Stimulated activated CD4-positive, alpha-beta T cell treated with anti-CD3 and anti-CD28 coated beads, Interleukin-15, amount 100 ng/mL, for 1 hour (primary cell): ENCODE data around the gene ASTL.

Source experiments
- DNase-seq, 2 donors: peaks; one replicate each; pipeline ENCODE4 v3.0.0-alpha.2; 2020; ENCODE audit warnings: low read depth in 1 of 2, low spot score in 1 of 2

ASTL gene

DNA sequence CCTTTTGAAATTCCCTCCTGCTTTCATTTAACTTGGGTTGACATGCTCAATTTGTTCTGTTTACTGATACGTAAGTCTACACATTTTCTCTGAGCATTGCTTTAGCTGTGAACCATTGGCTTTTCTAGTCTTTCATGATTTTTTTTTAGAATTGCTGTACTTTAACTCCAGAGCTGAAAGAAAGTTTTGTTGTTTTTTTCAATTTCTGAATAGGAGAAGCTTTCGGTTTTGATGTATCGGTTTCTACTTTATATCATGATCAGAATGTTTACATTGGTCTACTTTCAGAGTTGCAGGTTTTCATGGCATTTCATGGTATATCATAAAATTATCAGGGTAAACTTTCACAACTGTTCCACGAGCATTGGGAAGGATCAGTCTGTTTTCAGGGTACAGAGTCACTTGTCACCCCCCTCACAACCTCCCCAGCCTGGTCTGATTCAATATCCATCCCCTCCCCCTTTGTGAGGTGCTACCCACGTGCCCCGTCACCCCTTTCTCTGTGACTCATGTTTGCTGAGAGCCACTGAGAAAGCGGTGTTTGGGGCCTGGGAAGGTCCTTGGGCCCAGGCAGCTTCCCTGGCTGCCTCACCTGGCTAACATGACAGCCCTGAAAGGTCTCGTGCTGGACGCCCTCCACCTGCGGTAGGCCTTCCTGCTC lies 7.0 kb downstream of the ASTL start:
- no peak for DNase-seq

DNA sequence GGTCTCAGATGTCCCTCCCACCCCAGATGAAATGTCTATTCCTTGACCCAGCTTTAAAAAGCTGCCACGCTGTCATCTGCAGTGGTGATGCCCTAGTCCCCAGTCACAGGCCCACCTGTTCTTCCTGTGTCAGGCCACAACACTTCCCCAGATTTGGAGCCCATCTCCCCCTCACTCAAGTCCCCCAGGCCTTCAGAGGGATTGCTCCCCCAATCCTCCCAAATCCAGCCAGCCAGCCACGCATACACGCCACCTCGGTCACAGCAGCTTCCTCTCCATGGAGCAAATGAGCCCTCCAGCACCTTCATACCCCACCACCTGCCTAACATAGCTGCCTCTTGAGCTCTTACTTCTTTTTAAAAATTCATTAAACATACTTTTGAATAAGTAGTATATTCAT lies 7.8 kb downstream of the ASTL start:
- DNase-seq, result no peak

DNA sequence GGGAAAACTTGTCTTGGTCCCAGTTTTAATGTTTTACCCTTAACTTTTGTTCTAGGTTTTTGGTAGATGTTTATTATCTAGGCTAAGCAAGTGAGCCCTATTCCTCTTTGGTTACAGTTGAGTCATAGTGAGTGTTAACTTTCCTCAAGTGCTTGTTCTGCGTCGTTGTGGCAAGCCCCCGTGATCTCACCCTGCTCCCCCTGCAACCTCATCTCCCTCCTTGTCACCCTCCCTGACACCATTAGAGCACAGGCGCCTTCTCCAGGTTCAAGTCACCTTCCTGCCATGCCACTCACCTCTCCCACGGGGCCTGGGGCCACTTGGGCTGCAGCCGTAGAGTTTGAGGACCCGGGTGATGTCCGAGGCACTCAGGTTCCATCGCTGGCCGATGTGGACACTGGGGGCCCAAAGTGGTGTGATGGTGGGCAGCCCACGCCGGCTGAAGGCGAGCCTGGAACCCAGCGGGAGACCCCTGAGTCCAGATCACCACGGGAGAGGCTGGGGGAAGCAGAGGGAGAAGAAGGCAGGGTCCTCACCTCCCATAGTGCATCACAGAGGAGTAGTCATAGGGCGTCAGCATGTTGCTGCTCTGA lies 8.7 kb downstream of the ASTL start:
- no peak for DNase-seq

DNA sequence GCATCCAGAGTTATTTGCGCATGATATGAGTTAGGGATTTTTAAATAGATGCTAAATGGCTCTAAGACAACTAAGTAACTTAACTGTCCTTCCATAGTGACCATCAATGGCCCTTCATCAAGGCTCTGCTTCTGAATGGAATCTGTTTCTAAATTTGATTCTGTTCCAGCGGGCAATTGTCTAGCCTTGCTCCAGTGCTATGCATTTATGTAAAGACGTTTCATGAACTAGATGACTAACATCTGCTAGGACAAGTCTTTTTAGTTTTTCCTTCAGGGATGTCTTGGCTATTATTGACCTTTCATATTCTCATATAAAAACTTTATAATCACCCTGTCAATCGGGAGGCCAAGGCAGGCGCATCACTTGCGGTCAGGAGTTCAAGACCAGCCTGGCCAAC lies 9.8 kb downstream of the ASTL start:
- no peak for DNase-seq

DNA sequence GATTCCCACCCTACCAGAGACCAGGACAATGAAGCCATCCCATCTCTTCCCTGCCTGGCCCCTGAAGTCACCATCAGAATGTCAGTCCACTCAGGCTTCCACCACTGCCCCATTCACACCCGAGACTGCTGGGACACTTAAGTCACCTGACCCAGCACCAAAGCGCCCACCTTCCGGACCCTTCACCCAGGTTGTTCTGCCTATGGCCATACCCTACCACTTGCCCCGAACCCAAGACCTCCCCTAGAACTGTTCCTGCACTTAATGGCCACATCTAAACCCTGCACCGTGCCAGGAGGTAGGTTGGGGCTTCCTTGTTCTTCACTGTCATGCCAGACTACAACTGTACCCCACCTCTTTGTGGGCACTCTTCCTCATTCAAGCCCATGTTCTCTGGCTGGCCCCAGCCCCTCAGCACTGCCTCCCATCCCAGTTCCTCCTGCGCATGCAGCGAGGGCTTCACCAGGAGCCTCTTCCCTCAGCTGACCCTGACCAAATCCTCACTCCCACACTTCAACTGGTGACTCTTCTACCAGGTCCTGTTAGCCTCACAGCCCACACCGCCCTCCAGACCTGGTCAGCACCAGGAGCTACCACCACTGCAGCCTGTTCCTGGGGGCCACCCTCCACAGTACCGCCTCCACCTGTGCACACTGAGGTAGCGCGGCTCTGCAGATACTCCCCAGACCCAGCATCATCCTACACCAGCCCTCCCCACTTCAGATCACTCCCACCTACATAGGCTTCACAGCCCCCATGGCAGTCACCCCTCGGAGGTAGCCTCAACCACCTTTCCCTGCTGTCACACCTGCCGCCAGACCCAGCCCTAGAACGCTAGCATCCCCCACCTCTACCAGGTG lies 13.7 kb downstream of the ASTL start:
- no peak for DNase-seq

DNA sequence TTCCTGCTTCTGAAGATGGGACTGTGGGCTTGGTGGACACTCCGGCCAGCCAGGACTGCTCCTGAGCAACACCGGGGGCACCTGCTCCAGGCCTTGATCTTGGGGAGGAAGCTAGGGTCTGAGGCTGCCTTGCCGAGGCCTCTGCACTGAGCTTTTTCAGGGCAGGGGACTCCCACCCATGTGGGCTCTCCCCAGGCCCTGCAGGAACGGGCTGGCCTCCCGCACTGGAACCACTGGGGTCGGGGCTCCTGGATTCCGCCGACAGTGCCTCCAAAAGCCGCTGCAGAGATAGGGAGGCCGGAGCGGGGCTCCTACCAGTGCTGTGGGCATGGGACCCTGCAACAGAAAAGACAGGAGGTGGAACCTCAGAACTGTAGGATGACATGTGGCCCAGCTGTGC lies 14.4 kb downstream of the ASTL start:
- DNase-seq, result no peak

DNA sequence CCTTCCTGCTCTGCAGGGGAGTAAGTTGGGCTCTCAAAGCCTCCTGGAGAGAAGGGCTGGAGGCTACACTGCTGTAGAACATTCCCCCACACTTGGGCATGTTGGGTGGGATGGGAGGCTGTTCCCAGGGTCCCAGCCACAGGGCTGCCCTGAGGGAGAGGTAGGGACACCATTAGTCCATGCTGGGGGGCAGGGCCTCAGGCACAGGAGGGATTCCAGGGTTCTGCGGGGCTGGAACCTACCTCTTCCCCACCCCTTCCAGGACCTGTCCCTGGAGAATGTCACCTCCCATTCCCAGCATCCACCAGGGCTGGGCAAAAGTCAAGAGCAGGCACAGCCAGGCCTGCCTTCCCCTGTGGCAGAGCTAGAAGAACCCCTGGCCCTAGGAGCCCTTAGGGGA lies 15.0 kb downstream of the ASTL start:
- DNase-seq, result no peak

DNA sequence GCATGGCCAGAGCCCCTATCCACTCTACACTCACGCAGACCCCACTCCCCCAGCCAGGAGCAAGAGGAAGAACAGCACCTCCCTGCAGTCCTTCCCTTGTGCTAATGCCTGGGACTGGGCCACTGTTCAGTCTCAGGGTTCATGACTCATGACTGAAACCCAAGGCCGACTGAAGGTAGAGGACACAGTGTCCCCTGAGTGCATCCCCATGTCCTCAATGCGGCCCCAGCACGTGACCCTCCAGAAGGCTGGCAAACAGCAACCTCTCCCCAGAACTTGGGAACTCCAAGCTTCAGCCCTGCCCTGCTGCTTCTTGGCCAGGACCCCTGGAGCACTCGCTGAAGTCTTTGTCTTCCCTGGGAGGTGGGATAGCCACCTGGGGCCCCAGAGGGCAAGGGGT lies 15.9 kb downstream of the ASTL start:
- no peak for DNase-seq

DNA sequence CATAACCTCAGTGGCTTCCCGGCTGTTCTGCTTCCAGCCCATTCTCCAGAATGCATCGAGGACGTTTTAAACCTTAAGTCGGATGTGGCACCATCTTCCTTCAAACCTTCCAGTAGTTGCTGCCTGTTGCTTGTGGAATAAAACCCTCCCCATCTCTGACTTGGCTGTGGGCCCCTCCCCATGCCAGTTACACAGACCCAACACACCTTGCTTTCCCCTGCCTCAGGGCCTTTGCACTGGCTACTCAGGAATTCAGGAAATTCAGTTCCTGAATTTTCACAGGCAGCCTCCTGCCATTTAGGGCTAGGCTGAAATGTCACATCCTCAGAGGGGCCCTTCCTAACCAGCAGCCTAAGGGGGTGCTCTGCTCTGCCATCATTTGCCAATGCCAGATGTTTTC lies 16.9 kb downstream of the ASTL start:
- no peak for DNase-seq

DNA sequence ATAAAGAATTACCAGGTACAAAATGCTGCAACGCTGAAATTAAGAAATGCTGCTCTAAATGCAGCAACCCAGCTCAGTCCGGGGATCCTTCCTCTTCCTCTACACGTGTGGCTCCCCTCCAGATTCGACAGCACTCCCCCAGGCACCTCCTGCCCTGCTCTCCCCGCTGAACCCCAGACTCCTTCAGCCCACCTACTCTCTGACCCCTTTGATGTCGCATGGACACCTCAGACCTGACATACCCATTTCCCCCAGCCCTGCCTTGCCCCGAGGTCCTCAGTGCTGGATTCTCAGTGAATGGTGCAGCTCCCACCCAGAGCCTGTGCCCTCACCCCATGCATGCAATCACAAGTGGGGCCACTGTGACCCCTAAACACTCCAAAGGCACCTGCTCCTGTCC lies 17.3 kb downstream of the ASTL start:
- no peak for DNase-seq

DNA sequence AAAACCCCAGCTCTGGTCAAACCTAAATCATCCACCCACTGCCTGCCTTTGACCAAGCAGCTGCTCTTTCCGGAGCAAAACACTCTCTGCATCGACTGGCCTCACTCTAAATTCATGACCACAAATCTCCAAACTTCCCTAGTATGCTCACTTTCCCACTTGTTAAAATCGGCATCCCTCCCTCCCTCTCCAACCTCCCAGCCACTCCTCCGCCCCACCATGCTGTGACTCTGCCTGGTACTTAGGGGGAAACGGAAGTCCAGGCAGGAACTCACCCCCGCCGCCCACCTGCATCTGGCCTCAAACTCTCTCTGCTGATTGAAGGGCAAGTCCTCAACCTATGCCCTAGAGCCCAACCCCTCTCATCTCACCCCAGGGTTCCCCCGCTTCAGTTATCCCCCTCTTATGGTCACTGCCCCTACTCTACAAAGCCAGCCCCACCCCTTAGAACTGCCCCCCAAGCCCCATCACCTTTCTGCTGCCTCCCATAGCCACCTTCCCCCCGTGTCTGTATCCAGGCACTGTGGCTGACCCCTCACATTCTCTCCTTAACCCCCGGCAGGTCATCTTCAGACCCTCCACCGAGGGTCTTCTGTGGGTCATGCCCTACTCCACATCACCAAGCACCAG lies 18.1 kb downstream of the ASTL start:
- no peak for DNase-seq

DNA sequence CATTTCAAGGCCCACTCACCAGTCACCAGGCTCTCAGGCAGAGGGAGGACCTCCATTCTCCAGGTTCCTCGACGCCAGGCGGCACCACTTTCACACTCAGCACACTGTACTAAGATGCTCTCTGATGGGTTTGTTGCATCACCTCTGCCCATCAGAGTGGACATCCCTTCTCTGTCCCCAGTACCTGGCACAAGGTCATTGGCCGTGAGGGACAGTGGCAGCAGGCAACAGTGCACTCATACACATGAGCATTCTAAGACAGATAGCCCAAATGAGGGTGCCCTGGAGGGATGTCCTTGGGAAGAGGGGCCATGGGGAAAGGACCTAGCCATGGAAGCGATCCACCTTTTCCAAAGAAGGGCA lies 18.9 kb downstream of the ASTL start:
- no peak for DNase-seq

DNA sequence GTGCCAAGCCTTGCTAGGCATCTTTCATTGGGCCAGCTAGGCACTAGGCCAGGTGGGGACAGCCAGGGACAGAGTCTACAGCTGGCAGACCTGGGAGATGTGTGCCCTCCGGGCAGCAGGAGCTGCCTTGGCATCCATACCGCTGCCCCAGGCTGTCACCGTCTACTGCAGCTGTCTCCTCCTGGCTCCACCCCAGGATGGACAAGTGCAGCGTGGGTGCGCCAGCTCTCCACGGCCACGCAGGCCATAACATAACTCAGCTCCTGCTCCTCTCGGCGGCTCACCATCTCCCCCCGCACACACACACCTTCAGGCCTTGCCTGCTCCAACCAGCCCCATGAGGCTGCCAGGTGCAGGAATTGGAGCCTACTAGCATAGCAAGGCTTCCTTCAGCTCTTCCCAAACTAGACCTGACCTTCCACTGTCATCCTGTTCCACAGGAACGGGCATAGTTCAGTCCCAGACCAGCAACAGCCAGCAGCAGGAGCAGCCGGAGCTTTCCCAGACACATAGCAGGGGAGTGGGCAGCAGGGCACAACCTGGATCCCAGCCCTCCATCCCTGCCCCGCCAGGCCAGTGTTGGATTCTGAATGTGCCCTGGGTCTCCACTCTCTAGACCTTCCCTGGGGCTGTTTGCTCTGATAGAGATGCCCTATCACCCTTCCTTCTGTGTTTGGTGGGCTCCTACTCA lies 19.5 kb downstream of the ASTL start:
- DNase-seq, result no peak

DNA sequence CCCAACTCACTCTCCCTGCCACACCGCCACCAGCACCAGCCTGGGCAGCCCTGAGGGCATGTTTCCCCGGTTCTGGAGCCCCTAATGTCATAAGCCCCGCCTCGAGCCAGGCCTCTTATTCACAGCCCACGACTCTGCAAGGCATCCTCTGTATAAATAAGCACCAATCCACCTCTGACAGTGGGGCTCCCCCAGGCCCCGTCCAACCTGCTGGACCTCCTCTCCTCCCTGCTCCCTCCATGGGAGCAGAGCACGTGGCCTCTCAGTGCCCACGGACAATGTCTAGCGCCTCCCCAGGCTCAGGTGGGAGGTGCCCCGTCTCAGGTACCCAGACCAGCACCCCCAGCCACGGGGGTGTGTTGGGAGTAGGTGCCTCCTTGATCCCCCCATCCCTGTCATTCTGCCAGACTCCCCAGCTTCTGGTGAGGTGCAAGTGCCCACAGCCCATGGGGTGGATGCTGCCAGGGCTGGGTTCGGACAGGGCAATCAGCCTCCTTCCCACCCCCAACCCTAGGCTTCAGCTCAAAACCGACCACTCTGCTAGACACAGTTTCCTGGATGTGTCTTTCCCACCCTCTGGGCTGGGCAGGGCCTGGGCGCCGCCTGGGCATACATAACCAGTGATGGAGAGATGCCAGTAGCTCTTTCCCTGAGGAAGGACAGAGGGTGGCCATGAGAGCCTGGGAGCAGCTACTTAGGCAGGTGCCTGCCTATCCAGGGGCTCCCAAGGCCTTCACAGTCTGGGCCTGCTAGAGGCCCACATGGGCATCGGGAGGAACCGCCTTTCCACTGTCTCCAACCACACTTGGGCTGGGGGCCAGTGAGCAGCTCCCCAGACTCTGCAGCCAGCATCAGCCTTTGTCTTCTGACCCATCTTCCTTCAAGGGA lies 20.4 kb downstream of the ASTL start:
- DNase-seq, result no peak

DNA sequence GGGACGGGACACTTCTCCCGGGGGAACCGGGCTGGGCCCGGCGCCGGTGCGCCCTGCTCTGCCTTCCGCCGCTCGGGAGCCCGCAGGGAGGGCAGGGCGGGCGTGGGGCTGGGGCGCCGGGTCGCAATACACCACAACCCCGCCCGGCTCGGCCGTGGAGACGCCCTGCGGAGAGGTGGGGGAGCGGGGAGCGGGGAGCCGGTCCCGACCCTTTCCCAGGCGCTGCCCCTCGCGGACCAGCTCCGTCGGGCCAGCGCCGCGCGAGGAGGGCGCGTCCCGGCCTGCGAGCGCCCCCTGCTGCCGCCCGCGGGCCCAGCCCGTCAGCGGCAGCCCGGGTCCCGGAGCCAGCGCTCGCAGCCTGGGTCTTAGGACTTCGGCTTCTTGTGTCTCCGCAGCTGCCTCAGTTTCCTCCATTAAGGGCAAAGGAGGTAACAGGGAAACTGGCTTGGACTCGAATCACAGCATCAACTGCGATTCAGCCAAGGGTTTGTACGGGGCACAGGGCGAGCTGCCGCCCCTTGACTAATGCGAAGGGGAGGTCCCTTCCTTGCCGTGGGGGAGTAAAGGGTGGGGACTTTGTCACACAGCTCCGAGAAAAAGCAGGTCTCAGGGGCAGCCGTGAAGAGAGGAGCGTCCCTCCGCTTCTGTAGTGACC lies 21.3 kb downstream of the ASTL start:
- DNase-seq, result peak; percentile 51 to 56

DNA sequence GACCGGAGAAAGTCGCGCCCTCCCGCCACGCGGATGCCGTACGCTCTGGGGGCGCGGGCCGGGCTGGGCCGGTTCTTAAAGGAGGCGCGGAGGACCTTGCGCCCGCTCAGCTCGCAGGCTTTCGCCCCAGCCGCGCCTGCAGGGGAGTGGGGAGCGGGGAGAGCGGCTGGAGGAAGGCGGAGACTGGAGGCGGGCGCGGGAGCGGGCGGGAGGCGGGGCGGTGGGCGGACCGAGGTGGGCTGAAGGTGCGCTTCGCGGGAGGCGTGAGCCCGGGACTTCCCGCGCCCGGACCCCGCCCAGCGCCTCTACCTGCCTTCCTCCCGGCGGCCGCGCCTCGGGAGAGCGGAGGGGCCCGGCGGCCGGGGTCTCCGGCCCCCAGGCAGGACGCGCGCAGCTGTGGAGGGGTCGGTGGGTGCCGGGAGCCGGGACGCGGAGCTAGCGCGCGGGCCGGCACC lies 21.9 kb downstream of the ASTL start, which contains the start of gene ADRA2B:
Gene ADRA2B, minus strand, starts transcription at position 148 of the 455 bp plus-strand sequence. CDS start 422 bp downstream, outside the sequence.
- DNase-seq, result peak; percentile 53 to 75

DNA sequence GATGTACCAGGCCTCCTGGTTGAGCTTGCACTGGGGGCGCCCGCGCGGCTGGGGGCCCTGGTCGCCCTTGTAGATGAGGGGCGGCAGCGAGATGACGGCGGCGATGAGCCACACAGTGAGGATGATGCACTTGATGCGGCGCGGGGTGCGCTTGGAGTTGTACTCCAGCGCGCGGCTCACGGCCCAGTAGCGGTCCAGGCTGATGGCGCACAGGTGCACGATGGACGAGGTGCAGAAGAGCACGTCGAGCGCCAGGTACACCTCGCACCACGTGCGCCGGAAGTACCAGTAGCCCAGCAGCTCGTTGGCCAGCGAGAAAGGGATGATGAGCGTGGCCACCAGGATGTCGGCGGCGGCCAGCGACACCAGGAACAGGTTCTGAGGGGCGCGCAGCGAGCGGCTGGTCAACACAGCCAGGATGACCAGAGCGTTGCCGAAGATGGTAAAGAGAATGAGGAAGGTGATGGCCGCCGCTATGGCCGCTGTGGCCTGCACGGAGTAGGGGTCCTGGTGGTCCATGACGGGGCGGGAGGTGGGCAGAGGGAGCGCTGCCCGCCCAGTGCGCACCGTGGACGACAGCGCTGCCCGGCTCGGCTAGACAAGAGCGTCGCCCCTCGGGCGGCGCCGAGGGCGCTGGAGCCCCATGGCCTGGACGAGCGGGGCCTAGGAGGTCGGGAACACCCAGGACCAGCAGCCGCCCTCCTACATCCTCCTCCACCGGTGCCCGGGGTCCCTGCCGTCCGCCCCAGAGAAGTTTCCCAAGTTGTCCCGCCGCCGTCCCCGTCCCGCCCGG lies 22.5 kb downstream of the ASTL start:
- DNase-seq, result no peak

DNA sequence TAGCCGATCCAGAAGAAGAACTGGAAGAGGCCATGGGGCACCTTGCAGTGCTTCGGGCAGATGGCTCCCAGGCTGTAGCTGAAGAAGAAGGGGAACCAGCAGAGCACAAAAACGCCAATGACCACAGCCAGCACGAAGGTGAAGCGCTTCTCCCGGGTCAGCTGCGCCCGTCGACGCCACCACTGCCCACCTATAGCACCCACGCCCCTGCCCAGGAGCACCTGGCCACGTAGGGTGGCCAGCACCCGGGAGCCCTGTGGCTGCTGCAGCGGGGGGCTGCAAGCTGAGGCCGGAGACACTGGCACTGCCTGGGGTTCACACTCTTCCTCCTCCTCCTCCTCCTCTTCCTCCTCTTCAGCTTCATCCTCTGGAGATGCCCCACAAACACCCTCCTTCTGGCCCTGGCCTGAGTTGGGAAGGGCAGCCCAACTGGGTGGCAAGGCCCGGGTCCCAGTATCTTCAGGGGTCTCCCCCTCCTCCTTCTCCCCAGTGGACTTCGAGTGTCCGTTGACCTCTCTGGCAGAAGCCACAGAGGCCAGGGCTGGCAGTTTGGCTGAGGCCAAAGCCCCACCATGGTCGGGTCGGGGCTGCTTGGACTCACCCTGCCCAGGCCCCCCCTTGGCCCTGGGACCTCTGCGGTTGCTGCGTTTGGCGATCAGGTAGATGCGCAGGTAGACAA lies 23.3 kb downstream of the ASTL start:
- no peak for DNase-seq
